Measurements from ENCODE around the gene LPAR1. TPM values are rescaled to one million over a fixed set of nuclear protein-coding genes. Genes with fewer than 3 reads are reported as not detected.

The LPAR1 gene
- total and polyA plus RNA-seq, 11 donors = 3.7 to 19.3 (median 6.9) TPM

DNA sequence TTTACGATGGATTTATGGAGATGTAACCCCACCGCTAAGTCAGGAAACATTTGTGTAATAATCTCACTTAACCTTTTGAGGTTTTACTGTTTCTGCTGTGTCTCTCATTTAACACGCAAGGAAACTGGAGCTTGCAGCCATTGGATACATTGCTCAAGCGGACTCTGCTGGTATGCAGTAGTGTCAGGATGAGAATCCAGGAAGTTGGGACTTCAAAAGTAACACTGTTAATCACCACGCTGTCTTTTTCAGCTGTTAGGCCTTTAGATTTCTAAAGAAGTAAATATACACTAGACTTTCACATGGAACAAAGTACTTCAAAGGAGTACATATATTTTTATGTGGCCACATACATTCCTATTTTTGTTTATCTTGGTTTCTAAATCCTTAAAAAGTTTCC, 114.7 kb downstream of the LPAR1 start:
- Histone ChIP-seq H3K36me3 (no peaks in the 10 kb centered on the region), H3K9me3 (peaks cover 0 to 6% (median 0%) of the 10 kb centered on the region in 12 donors), H3K27me3 (no peaks in the 10 kb centered on the region), H3K4me1 (peaks cover 0 to 21% (median 0%) of the 10 kb centered on the region in 12 donors), H3K4me3 (no peak overlapping the region), H3K27ac (no peak overlapping the region)
- TF ChIP-seq, protein P1, sequence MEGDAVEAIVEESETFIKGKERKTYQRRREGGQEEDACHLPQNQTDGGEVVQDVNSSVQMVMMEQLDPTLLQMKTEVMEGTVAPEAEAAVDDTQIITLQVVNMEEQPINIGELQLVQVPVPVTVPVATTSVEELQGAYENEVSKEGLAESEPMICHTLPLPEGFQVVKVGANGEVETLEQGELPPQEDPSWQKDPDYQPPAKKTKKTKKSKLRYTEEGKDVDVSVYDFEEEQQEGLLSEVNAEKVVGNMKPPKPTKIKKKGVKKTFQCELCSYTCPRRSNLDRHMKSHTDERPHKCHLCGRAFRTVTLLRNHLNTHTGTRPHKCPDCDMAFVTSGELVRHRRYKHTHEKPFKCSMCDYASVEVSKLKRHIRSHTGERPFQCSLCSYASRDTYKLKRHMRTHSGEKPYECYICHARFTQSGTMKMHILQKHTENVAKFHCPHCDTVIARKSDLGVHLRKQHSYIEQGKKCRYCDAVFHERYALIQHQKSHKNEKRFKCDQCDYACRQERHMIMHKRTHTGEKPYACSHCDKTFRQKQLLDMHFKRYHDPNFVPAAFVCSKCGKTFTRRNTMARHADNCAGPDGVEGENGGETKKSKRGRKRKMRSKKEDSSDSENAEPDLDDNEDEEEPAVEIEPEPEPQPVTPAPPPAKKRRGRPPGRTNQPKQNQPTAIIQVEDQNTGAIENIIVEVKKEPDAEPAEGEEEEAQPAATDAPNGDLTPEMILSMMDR (IDR thresholded peaks at IDR 0.05) = no peak
- TF ChIP-seq POLR2A (IDR thresholded peaks at IDR 0.05) = no peak
- WGBS, 4 donors = 86 to 90% (median 88%) methylated on average over 5 of the region's 5 CpGs
- no peak for DNase-seq
- intact Hi-C loops (cut with DNase I) = no loop called here
- ATAC-seq = no peak

DNA sequence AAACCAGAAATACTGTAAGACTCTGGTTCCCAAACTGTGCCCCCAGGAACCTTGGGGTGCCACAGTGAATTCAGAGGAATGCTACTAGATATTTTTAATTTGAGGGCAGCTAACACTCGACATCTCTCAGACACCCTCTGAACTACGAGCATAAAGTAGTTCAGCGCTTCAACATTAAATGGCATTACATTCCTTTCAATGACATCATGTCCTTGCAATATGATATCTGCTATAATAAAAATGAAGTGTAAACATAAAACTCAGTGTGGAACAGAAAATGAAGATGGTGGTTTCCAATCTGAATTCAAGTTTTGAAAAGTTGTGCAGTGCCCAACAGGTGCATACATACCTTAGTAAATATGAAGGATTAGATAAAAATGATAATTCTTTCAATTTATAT, 116.1 kb downstream of the LPAR1 start:
- no peak for ATAC-seq
- H3K27me3 ChIP-seq = no peaks in the 10 kb centered on the region
- DNase-seq = no peak
- H3K4me3 ChIP-seq = no peak overlapping the region
- no peaks in the 10 kb centered on the region for H3K36me3 ChIP-seq
- peaks cover 0 to 6% (median 0%) of the 10 kb centered on the region in 12 donors for H3K9me3 ChIP-seq
- H3K4me1 ChIP-seq = peaks cover 0 to 21% (median 0%) of the 10 kb centered on the region in 12 donors
- TF ChIP-seq, protein P1 (IDR thresholded peaks at IDR 0.05) = no peak
- WGBS, 4 donors = 40 to 63% (median 52%) methylated on average over 3 of the region's 3 CpGs
- intact Hi-C loops (cut with DNase I) = no loop called here
- H3K27ac ChIP-seq = no peak overlapping the region

DNA sequence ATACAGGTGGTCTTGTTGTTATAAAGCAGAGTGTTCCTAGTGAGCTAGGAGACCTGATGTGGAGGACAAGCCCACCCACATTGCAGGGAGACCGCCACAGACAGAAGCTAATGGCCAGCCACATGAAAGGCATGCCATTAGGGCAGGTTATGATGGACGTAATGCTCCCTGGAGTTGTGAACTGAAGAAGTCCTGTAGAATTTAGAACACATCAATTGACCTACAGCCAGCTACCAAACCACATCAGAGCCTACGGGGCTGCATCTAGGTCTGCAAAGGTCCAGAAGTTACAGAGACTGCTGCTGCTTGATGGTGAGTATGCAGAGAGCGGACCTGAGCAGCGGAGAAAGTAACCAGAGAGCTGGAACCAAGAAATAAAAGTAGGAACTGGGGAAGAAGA, 116.6 kb downstream of the LPAR1 start:
- ATAC-seq (no peak), DNase-seq (no peak)
- peaks cover 0 to 6% (median 0%) of the 10 kb centered on the region in 12 donors for H3K9me3 ChIP-seq
- H3K27me3 ChIP-seq = no peaks in the 10 kb centered on the region
- intact Hi-C loops (cut with DNase I) = no loop called here
- WGBS, 4 donors = 92 to 94% (median 93%) methylated on average over 5 of the region's 5 CpGs
- peaks cover 0 to 21% (median 0%) of the 10 kb centered on the region in 12 donors for H3K4me1 ChIP-seq
- H3K4me3 ChIP-seq = no peak overlapping the region
- no peak for TF ChIP-seq POLR2A (IDR thresholded peaks at IDR 0.05)
- TF ChIP-seq, protein P1 (IDR thresholded peaks at IDR 0.05) = no peak
- H3K36me3 ChIP-seq = no peaks in the 10 kb centered on the region
- H3K27ac ChIP-seq = no peak overlapping the region

DNA sequence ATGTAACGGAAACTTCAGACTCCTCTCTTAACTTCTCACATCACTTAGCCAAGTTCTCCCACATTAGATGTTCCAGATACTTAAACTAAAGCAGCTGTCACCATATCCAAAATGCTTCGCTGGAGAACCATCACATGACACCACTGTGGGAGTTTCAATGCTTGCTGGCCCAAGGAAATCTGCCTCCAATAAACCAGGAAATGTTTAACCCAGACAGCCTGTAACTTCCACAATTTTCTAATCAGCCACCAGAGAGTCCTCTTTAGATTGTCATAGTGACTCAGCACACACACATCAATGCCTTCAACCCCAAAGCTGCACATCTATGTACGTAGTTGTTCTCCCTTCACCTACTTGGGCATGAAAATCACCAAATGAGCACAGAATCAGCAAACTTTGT, 118.7 kb downstream of the LPAR1 start:
- DNase-seq (peak in 1 of 5 donors; percentile 16), ATAC-seq (peak in 3 of 4 donors; percentile 65 to 88 (median 71))
- intact Hi-C loops (cut with DNase I) = loop anchor here in 1 of 10 donors (10.0 kb wide), 1 partner anchor 115 kb away; the partner anchor contains the start of gene LPAR1
- 46 to 76% (median 66%) methylated on average over 3 of the region's 3 CpGs for WGBS, 4 donors
- H3K4me3 ChIP-seq = no peak overlapping the region
- no peak for TF ChIP-seq POLR2A (IDR thresholded peaks at IDR 0.05)
- TF ChIP-seq, protein P1 (IDR thresholded peaks at IDR 0.05) = no peak
- peak overlapping the region in 5 of 12 donors; percentile 9 to 62 (median 52) for H3K27ac ChIP-seq
- no peaks in the 10 kb centered on the region for H3K27me3 ChIP-seq
- peaks cover 0 to 6% (median 0%) of the 10 kb centered on the region in 12 donors for H3K9me3 ChIP-seq
- H3K4me1 ChIP-seq = peaks cover 0 to 23% (median 0%) of the 10 kb centered on the region in 12 donors
- H3K36me3 ChIP-seq = no peaks in the 10 kb centered on the region

Data from heart left ventricle (tissue), 16 donors.